BJ (cell line): Measurements from ENCODE around the gene SLC1A1. TPM values are rescaled to one million over a fixed set of nuclear protein-coding genes. Genes with fewer than 3 reads are reported as not detected.

Source experiments
- CTCF ChIA-PET: fragments of 350-600 bp; formaldehyde crosslinking; extraction: SDS; loops from one replicate; lab custom pipeline; 2021; ENCODE audit warnings: antibody characterized with exemption, inconsistent platforms; lab: Yijun Ruan, JAX
- POLR2A ChIA-PET: fragments of 300-600 bp; sonication (Branson Sonifier 250); formaldehyde crosslinking; extraction: SDS; loops from one replicate; lab custom pipeline; 2021; ENCODE audit warnings: antibody characterized with exemption; lab: Charles Lee
- DNase-seq: peaks from one replicate; pipeline ENCODE4 v3.0.0-alpha.2; 2011; ENCODE audit warnings: low read depth
- H3K27me3 ChIP-seq: 2 replicates; pipeline ENCODE4 v1.6.0; 2011; ENCODE audit warnings: low read length; ENCODE audit not compliant: control insufficient read depth, insufficient read depth
- H3K36me3 ChIP-seq: 2 replicates; pipeline ENCODE4 v1.5.1; 2011; ENCODE audit warnings: low read length; ENCODE audit not compliant: control insufficient read depth, insufficient read depth
- H3K4me3 ChIP-seq: 2 replicates; pipeline ENCODE4 v1.5.1; 2011; ENCODE audit warnings: low read depth, mild to moderate bottlenecking, control low read depth, low read length
- CTCF ChIP-seq: IDR thresholded peaks from 2 replicates; pipeline ENCODE4 v1.5.1; 2011; ENCODE audit warnings: low read depth, mild to moderate bottlenecking, control low read depth, inconsistent platforms, low read length, moderate library complexity; ENCODE audit not compliant: insufficient read depth
- polyA plus RNA-seq: library from polyadenylated mRNA; depleted of rRNA; stranded (reverse); fragments of >200 nt; gene quantifications from 2 replicates; pipeline ENCODE4 v1.2.3, GENCODE V29; 2011

The SLC1A1 gene
- polyA plus RNA-seq, 1 experiment, result 6.4 TPM

DNA sequence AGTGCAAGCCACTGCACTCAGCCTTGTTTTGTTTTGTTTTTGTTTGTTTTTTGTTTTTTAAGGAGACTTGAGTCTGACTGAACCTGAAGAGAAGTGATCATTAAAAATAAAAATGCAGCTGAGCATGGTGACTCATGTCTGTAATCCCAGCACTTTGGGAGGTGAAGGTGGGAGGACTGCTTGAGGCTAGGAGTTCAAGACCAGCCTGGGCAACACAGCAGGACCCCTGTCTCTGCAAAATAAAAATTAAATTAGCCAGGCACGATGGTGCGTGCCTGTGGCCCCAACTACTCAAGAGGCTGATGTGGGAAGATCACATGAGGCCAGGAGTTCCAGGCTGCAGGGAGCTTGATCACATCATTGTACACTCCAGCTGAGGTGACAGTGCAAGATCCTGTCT, 6.2 kb downstream of the SLC1A1 start:
- no peak for DNase-seq
- Histone ChIP-seq H3K36me3 (no peaks in the 10 kb centered on the region), H3K27me3 (no peaks in the 10 kb centered on the region; the same call in none of the 2 replicates), H3K4me3 (no peak overlapping the region)
- TF ChIP-seq CTCF, result no peak
- ChIA-PET CTCF (interaction anchor here (0.8 kb wide), 1 partner anchor 661 kb away, joined by 3 read pairs; no protein-coding TSS in a partner anchor), POLR2A (no interaction called here)

DNA sequence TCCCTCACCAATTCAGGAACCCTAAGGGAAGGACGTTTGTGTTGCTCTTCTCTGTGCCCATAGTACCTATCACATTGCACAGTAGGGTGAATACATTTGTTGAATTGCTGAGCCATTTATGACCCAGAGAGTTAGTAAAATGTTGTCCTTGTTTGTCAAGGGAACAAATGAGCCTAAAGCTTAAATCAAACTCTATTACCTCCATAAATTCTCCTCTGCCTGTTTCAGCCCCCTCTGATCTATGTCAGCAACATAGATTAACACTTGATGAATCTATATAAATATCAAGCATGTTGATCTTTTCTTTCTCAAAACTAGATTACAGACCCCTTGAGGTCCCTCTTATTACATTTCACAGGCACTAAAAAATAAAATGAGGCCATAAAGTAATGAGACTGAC, 7.1 kb downstream of the SLC1A1 start:
- ChIA-PET POLR2A (interaction anchor here (0.6 kb wide), 1 partner anchor 62 kb away, joined by 5 read pairs; no protein-coding TSS in a partner anchor), CTCF (no interaction called here)
- DNase-seq, result no peak

GRCh38 chr9:4497855-4498254, 7.6 kb downstream of the SLC1A1 start:
- DNase-seq, result no peak
- ChIA-PET CTCF (interaction anchor here (1.1 kb wide), 1 partner anchor 43 kb away, joined by 3 read pairs; no protein-coding TSS in a partner anchor), POLR2A (interaction anchor here (0.6 kb wide), 1 partner anchor 62 kb away, joined by 5 read pairs; no protein-coding TSS in a partner anchor)
- Histone ChIP-seq H3K27me3 (no peaks in the 10 kb centered on the region), H3K36me3 (no peaks in the 10 kb centered on the region), H3K4me3 (no peak overlapping the region)
- TF ChIP-seq CTCF, result no peak

More for the DNA sequence above, 7.1 kb downstream of the SLC1A1 start:
- TF ChIP-seq CTCF, result no peak
- Histone ChIP-seq H3K27me3 (no peaks in the 10 kb centered on the region), H3K36me3 (no peaks in the 10 kb centered on the region), H3K4me3 (no peak overlapping the region)

DNA sequence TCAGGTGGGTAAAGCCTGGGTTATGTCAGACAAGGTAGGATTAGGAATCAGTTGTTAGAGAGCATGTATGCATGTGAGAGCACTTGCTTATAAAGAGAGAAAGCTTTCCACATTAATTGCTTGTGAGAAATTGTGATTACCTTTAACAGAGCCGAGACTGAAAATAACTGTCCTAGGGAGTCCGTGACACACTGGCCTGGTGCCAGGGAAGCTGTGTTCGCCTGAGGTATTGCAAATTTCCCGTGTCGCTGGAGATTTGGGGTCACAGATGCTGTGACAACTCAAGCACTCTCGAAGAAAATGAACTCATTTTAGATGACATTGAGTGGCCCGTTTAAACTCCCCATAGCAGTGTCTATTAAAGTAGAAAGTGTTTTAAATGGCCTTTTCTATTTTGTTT, 9.6 kb downstream of the SLC1A1 start:
- ChIA-PET CTCF (interaction anchor here (0.6 to 1.4 kb wide), 2 partner anchors 39 to 104 kb away, joined by 3 read pairs; no protein-coding TSS in a partner anchor), POLR2A (no interaction called here)
- DNase-seq, result no peak
- no peak for TF ChIP-seq CTCF
- no peak overlapping the region for H3K4me3 ChIP-seq
- H3K36me3 ChIP-seq, result no peaks in the 10 kb centered on the region
- no peaks in the 10 kb centered on the region for H3K27me3 ChIP-seq

DNA sequence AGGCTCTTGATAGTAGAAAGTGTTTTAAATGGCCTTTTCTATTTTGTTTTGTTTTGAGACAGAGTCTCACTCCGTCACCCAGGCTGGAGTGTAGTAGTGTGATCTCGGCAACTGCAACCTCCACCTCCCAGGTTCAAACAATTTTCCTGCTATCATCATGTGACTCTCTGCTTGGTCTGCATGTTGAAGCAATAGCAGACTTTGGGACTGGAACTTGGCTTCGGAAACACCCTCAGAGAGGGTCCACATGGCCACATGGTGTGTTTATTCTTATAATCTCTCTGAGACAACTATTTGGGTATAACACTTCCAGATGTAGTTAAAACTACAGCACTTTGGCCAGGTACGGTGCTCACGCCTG, 10.9 kb downstream of the SLC1A1 start:
- Histone ChIP-seq H3K36me3 (no peaks in the 10 kb centered on the region), H3K27me3 (no peaks in the 10 kb centered on the region), H3K4me3 (no peak overlapping the region)
- POLR2A ChIA-PET, result no interaction called here
- no peak for TF ChIP-seq CTCF
- DNase-seq, result no peak
- CTCF ChIA-PET, result no interaction called here
